ENCODE results near the gene SIRPA.

- TF ChIP-seq CTCF (IDR thresholded peaks at IDR 0.05; ENCODE audit: insufficient read depth, low read length) (no peak), POLR2AphosphoS5 (IDR thresholded peaks at IDR 0.05; ENCODE audit: low read depth) (no peak), REST (IDR thresholded peaks at IDR 0.05; ENCODE audit: insufficient replicate concordance, low read depth) (no peak), GABPA (IDR thresholded peaks at IDR 0.05; ENCODE audit: low read depth) (no peak), SPI1 (IDR thresholded peaks at IDR 0.05; ENCODE audit: borderline replicate concordance, low read depth) (no peak)
Observed at GRCh38 chr20:1901704-1902103, 6.5 kb downstream of the SIRPA start.

Measured in HL-60 (cell line).